NCI-H526 treated with DMSO at 0.1 percent for 48 hours (cell line): ENCODE results near the gene PTPRJ.

Source experiments
- DNase-seq: peaks from one replicate; lab custom pipeline; 2025; lab: John Stamatoyannopoulos, UW

The PTPRJ gene

DNA sequence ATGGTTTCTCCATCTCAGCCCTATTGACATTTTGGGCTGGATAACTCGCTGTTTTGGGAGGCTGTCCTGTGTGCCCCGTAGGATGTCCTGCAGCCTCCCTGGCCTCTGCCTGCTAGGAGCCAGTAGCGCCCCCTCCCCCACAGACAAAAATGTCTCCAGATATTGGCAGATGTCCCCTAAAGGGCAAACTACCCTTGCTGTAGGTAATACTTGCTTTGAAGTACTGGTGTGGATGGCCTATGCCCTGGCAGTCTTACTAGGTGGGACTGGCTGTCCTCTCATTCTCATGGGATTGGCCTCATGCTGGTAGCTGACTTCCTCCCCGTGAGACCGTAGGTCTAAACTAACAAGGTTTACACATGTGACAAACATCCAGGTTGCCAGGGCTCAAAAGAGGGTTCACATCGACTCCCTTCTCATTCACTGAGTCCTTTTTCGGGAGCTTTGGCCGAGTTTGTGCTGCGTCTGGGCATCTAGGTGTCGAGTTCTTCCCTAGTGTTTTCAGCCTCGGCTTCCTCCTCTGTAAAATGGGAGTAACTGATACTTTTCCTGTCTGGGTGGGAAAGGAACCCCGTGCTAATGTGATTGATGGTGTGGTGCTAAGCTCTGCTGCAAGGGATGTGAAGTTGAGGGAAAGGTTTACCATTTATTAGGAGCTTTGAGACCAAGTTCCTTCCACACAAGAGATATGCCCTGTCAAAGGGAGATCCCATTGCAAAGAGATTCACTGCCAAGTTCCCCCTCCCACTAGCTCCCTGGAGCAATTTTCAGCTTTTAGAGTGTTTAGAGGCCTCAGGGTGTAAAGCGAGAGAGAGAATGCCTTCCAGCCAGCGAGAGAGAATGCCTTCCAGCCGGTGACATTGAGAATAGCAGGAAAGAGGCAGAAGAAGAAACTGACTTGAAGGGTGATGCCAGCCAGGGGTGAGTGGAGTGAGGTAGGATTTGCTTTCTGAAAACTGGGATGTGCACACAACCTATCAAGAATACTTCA, 17.0 kb downstream of the PTPRJ start:
- no peak for DNase-seq

GRCh38 chr11:47998345-47998732, 18.0 kb downstream of the PTPRJ start:
- DNase-seq: no peak

DNA sequence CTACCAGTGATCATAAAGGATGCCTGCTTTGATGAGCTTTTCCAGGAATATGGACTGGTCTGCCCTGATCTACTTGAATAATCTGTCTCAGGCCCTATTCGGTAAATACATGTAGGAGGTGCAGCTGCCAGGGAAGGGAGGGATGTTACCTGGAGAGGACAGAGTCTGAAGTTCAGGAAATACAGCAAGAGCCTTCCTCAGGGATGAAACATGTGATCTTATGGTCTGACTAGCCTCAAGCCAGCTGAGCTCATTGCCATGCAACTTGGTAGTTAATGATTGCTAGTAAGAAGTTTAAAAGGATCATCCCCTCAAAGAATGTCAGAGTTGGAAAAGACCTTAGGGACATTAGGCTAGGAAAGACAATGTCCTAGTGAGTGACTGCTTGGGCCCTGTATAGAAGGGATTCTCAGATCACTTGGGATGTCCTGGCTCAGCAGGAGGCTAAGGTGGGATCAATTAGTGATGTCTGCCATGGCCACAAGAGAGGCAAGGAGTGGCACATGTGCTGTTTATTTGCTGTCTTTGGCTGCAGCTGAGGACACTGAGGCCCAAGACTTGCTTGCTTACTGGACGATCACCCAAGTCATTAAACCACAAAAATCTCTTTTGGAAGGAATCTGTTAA, 18.5 kb downstream of the PTPRJ start:
- DNase-seq: peak; percentile 46

GRCh38 chr11:48000432-48000831, 20.1 kb downstream of the PTPRJ start:
- no peak for DNase-seq

DNA sequence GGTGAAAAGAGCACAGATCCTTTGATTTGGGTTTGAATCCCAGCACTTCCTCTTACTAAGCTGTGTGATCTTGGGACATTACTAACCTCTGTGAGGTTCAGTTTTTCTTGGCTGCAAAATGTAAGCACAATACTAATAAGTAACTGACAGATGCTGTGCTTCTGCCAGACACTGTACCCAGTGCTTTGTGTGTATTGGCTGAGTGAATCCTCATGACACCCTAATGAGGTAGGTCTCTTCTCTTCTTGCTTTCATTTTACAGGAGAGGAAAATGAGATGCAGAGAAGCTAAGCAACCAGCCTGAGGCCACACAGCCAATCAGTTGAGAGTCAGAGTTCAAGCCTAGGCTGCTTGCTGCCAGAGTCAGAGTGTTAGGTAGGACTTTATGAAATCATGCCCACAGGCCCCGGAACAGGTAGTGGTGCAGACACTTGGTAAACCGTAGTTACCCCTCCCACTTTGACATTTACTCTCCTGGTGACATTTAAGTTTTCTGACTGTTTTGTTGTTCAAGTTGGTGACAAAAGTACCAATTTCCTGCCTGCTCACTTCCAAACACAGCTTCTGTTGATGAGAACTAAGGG, 21.2 kb downstream of the PTPRJ start:
- no peak for DNase-seq

GRCh38 chr11:48002561-48002960, 22.2 kb downstream of the PTPRJ start:
- no peak for DNase-seq

GRCh38 chr11:48003926-48004325, 23.6 kb downstream of the PTPRJ start:
- no peak for DNase-seq

- DNase-seq: no peak
These were observed 24.1 kb downstream of the PTPRJ start for GRCh38 chr11:48004456-48004855.

GRCh38 chr11:48005136-48005535, 24.8 kb downstream of the PTPRJ start:
- DNase-seq: no peak

DNA sequence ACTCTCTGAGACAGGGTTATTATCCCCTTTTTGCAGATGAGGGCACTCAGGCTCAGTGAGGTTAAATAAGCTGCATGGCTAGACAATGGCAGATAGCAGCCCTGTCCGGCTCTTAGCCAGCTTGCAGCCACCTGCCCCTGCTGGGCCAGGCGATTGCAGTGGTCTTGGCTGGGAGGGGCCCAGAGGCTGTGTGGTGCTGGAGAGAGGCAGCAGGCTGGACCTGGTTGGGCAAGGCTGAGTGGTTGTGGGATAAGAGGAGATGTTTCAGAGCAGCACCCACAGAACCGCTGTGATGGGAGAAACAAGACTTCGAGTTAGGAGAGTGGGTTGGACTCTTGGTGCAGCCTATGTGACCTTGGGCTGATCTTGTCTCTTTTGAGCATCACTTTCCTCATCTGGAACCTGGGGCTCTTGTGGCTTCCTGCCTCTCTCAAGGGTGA, 25.5 kb downstream of the PTPRJ start:
- DNase-seq: no peak

DNA sequence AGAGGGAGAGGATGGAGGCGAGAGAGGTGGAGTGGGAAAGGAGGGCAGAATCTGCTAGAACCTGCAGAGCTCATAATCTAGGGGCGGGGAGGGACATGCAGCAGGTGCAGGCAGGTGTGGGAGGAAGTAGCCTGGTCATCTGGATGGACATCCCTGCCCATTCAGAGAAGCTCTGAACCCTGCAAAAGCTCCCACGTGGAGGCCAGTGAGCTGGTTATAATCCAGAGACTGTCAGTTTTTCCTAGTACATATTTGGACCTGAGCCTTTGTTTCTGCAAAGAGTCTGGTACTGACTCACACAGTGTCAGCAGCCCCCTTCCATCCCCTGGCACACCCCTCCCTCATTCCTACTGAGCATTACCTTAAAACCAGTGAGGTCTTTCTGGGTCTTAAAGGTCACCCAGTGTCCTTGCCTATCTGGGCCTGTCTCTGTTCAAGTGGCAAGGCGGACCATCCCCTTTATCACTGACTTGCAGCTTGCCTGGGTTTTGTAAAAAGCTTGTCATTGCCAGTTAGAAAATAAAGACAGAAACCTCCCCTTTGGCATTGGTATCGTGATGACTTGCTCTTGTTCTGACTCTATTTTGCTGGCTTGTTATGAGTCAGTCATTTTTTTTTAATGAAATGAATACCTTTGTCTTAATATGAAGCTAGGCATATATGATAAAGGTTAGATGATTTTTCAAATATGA, 26.1 kb downstream of the PTPRJ start:
- DNase-seq: no peak

- no peak for DNase-seq
These were observed 27.3 kb downstream of the PTPRJ start for GRCh38 chr11:48007677-48008076.

- no peak for DNase-seq
These were observed 28.6 kb downstream of the PTPRJ start for GRCh38 chr11:48008951-48009270.

DNA sequence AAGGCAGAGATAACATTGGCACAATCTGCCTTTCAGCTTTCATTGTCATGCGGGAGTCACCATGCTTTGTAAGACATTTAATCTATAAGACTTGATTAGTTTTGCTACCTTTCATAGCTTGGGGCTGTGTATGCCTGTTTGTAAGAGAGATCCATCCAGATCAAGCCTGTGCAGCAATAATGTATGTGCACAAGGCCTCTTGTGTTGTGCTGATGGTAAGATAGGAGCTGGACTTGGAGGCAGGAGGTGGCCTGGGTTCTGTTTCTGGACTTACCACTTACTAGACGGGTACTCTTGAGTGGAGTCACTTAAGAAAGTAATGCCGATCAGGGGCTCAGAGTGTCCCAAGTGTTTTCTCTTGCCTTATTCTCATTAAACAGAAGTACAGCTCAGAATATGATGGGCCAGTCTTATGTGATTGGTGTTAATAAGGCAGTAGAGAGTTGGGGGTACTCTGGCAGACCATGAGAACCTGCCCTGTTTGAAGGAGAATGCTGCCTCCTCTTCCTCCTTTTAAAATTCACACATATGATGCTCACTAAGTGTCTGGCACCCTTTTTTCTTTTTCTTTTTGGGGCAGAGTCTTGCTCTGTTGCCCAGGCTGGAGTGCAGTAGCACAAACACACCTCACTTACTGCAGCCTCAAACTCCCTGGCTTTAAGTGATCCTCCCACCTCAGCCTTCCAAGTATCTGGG, 30.9 kb downstream of the PTPRJ start:
- DNase-seq: no peak

DNA sequence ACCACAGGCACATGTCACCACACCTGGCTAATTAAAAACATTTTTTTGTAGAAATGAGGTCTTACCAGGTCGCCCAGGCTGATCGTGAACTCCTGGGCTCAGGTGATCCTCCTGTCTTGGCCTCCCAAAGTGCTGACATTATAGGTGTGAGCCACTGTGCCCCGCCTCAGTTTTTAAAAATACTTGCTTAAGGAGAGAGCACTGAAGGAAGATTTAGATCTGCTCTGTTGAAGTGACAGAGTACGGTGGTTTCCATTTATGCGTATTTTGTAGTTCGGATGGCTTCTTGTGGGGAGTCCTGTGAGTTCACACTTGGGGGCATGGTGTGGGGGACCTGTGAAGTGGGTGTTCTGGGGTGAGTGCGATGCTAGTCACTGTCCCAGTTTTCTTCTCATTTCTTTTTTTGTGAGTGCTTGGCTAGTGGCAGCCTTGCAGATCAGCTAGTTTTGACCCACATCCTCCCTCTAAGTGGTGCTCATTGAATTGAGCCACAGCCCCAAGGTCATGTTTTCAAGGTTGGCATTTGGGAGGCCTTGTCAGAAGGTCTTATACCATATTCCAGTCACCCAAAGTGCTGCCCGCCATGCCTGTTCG, 31.5 kb downstream of the PTPRJ start:
- no peak for DNase-seq

- no peak for DNase-seq
These were observed 33.0 kb downstream of the PTPRJ start for GRCh38 chr11:48013269-48013901.

DNA sequence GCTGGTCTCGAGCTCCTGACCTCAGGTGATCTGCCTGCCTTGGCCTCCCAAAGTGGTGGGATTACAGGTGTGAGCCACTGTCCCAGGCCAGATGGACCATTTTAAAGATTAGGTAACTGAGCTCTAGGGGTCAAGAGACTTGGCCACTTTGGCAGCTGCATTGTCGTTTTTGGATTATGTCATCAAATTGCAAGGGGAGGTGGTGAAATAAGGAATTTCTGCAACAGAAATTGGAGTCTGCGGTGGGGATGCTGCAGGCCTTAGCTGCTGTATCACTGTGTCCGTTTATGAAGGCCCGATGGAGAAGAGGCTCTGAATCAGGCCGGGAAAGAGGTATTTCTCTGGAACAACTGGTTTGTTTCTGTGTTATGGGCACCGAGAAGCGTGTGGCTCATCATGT, 34.6 kb downstream of the PTPRJ start:
- DNase-seq: no peak

DNA sequence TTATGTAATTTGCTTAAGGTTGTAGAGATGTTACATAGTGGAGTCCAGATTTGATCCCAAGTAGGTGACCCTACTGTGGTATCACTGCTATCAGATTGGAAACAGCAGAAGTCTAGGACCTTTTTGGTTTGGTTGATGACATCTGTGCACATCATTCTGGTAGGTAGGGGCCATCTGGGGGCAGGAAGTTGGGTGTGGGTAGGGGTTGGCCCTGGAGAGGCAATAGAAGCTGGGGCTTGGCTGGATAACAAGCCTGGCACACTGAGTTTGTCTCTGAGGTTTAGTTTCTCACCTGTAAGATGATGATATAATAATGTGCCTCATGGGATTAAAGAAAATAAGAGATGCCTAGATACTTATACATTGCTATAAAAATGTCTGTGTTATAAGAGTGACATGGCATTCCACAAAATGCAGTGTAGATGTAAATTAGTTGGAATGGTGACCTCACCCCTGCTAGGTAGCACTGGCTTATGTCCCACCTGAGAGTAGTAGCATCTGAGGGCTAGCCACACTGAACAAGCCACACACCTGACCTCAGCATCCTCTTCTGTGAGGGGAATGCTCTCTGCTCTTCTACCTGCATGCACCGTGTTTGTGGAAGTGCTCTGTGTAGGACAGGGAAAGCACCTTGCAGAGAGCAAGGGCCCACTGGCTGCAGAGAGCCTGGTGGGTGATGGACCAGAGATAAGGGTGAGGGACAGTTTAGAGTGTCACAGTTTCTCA, 36.9 kb downstream of the PTPRJ start:
- peak; percentile 57 for DNase-seq

GRCh38 chr11:48017831-48018527, 37.6 kb downstream of the PTPRJ start:
- DNase-seq: no peak
